GM12878 (cell line): ENCODE results near the gene FANCI. TPM values are rescaled to one million over a fixed set of nuclear protein-coding genes. Genes with fewer than 3 reads are reported as not detected.

Experiments used
- ATAC-seq: fragments of 200-7000 bp; cut with Tn5 transposase; 3 replicates; pipeline ENCODE4 v1.9.1; 2020; ENCODE audit warnings: mild to moderate bottlenecking, moderate library complexity
- BruUV-seq: library from RNA; stranded (reverse); fragments of 400-500 nt; replicated peaks from 2 replicates; lab custom pipeline; 2021; lab: Mats Ljungman, UMichigan
- CTCF ChIA-PET: fragments of 300-600 bp; sonication (Branson Sonifier 250); formaldehyde crosslinking; extraction: SDS; loops from one replicate; lab custom pipeline; 2021; ENCODE audit warnings: inconsistent platforms; lab: Yijun Ruan, JAX
- POLR2A ChIA-PET: fragments of 350-600 bp; formaldehyde crosslinking; extraction: SDS; loops from one replicate; lab custom pipeline; 2021; ENCODE audit warnings: inconsistent platforms; lab: Charles Lee
- RAD21 ChIA-PET: fragments of 300-600 bp; sonication (Branson Sonifier 250); formaldehyde crosslinking; loops from one replicate; lab custom pipeline; 2023; ENCODE audit warnings: antibody characterized with exemption; ENCODE audit not compliant: unreplicated experiment; lab: Charles Lee
- SMC1A ChIA-PET: fragments of 300-600 bp; sonication (Branson Sonifier 250); formaldehyde crosslinking; loops from one replicate; lab custom pipeline; 2023; ENCODE audit not compliant: unreplicated experiment, uncharacterized antibody; lab: Charles Lee
- DNase-seq: peaks from one replicate; pipeline ENCODE4 v3.0.0-alpha.2; 2011; ENCODE audit warnings: low read depth, low spot score
- FAIRE-seq: peaks from 3 replicates; lab custom pipeline; 2011; peaks lifted over from hg19 to GRCh38; lab: Jason Lieb, UNC
- H2AFZ ChIP-seq: 2 replicates; pipeline ENCODE4 v1.6.0; 2011; ENCODE audit warnings: low read depth, low read length, control low read depth; ENCODE audit not compliant: control insufficient read depth
- H3K27ac ChIP-seq: 2 replicates; pipeline ENCODE4 v1.5.1; 2011; ENCODE audit warnings: control low read depth; ENCODE audit not compliant: control insufficient read depth, insufficient read depth
- H3K27me3 ChIP-seq, 2 experiments: replicated peaks in 1 of 2; 2 replicates each; pipeline versions ENCODE4 v1.6.0 to v1.6.1; 2011; ENCODE audit warnings: low read length in 1 of 2; ENCODE audit not compliant: control insufficient read depth in 2 of 2, insufficient read depth in 2 of 2
- H3K36me3 ChIP-seq, 2 experiments: 2 replicates each; pipeline ENCODE4 v1.5.1; 2011; ENCODE audit warnings: low read length in 1 of 2; ENCODE audit not compliant: control insufficient read depth in 2 of 2, insufficient read depth in 2 of 2
- H3K4me1 ChIP-seq: 2 replicates; pipeline ENCODE4 v1.6.1; 2011; ENCODE audit warnings: mild to moderate bottlenecking, low read length, moderate library complexity, mixed read lengths; ENCODE audit not compliant: control insufficient read depth, insufficient read depth
- H3K4me2 ChIP-seq: 2 replicates; pipeline ENCODE4 v1.6.0; 2011; ENCODE audit warnings: control low read depth; ENCODE audit not compliant: control insufficient read depth, insufficient read depth
- H3K4me3 ChIP-seq: fragments of 200-600 bp; sonication (generic); 2 replicates; pipeline ENCODE4 v1.5.1; 2016
- H3K79me2 ChIP-seq: 2 replicates; pipeline ENCODE4 v1.6.0; 2011; ENCODE audit warnings: low read length; ENCODE audit not compliant: control insufficient read depth, insufficient read depth
- H3K9ac ChIP-seq: 2 replicates; pipeline ENCODE4 v1.8.0; 2011; ENCODE audit warnings: low read length, control low read depth, mixed read lengths; ENCODE audit not compliant: control insufficient read depth, insufficient read depth
- H3K9me3 ChIP-seq: replicated peaks from 3 replicates; pipeline ENCODE4 v1.5.1; 2011; ENCODE audit warnings: mild to moderate bottlenecking, low read length; ENCODE audit not compliant: control insufficient read depth, insufficient read depth
- H4K20me1 ChIP-seq: 2 replicates; pipeline ENCODE4 v1.6.0; 2011; ENCODE audit not compliant: control insufficient read depth, insufficient read depth
- KDM1A ChIP-seq: fragments of 200-600 bp; sonication (generic); IDR thresholded peaks from 2 replicates; pipeline ENCODE4 v1.6.1; 2016; ENCODE audit warnings: borderline replicate concordance
- LARP7 ChIP-seq: fragments of 450-650 bp; IDR thresholded peaks from 2 replicates; pipeline ENCODE4 v1.6.1; 2017; ENCODE audit warnings: mild to moderate bottlenecking
- MTA2 ChIP-seq: fragments of 450-650 bp; IDR thresholded peaks from 2 replicates; pipeline ENCODE4 v1.6.1; 2016; ENCODE audit warnings: low read depth, mild to moderate bottlenecking, moderate library complexity
- NR2F1 ChIP-seq: fragments of 450-650 bp; conservative IDR thresholded peaks from 2 replicates; pipeline ENCODE4 v1.6.1; 2017; ENCODE audit warnings: mild to moderate bottlenecking
- RCOR1 ChIP-seq: conservative IDR thresholded peaks from 2 replicates; pipeline ENCODE4 v1.6.1; 2012; ENCODE audit warnings: low read depth, low read length, improper control_type of control experiment
- SIN3A ChIP-seq: IDR thresholded peaks from 2 replicates; pipeline ENCODE4 v1.6.1; 2012; ENCODE audit warnings: low read depth, low read length, improper control_type of control experiment
- YY1 ChIP-seq: IDR thresholded peaks from 2 replicates; pipeline ENCODE4 v1.6.1; 2011; ENCODE audit warnings: low read depth, mild to moderate bottlenecking, low read length
- ZNF274 ChIP-seq: IDR thresholded peaks from one replicate; pipeline ENCODE4 v1.8.0; 2011; ENCODE audit not compliant: insufficient read length, insufficient read depth
- WGBS: methylation state at CpG from one replicate; pipeline ENCODE4 v1.1.6; 2016; ENCODE audit warnings: low lambda C conversion rate; ENCODE audit not compliant: insufficient replicate concordance, insufficient coverage; ENCODE audit errors: missing lambda C conversion rate; 5-methylcytosine and 5-hydroxymethylcytosine counted together
- in situ Hi-C: fragments of 300-500 bp; cut with MboI; formaldehyde crosslinking; loops from 9 replicates; pipeline ENCODE4 v1.14.3; 2018; ENCODE audit warnings: mixed read lengths
- intact Hi-C: fragments of 100-400 bp; cut with micrococcal nuclease; formaldehyde crosslinking; loops from one replicate; pipeline ENCODE4 v1.14.2; 2022; ENCODE audit not compliant: unreplicated experiment
- polyA plus RNA-seq, 11 experiments: library from polyadenylated mRNA; depleted of rRNA in 4 of 11; unstranded in 6 of 11; stranded (reverse) in 5 of 11; fragments of >200 nt; fragmentation: Nextera tagmentation in 4 of 11; fragmentation: Illumina TruSeq in 1 of 11; extraction: Ambion mirVana in 4 of 11; extraction: Trizol in 1 of 11; gene quantifications; 1 replicate in 1 of 11; 2 replicates in 10 of 11; pipeline versions ENCODE4 v1.2.1 to v1.2.3, GENCODE V29; 2011 to 2016; ENCODE audit warnings: inconsistent platforms in 2 of 11, missing spikeins in 2 of 11, low read depth in 1 of 11
- total RNA-seq, 4 experiments: library from RNA; depleted of rRNA in 3 of 4; stranded (reverse); fragments of >200 nt in 3 of 4; fragmentation: Illumina TruSeq in 1 of 4; extraction: Trizol in 1 of 4; gene quantifications; 2 replicates each; pipeline versions ENCODE4 v1.2.1 to v1.2.3, GENCODE V29; 2013 to 2021
- TF ChIP-seq, protein P1 (sequence below): IDR thresholded peaks from 2 replicates; pipeline ENCODE4 v1.6.1; 2012; ENCODE audit warnings: low read depth, low read length, improper control_type of control experiment

The FANCI gene
- total and polyA plus RNA-seq, 10 of the 15 experiments (the other 5 are each of a cell fraction or from before 2014, with no cell fraction given) = 38.1 to 129 (median 82.4) TPM

DNA sequence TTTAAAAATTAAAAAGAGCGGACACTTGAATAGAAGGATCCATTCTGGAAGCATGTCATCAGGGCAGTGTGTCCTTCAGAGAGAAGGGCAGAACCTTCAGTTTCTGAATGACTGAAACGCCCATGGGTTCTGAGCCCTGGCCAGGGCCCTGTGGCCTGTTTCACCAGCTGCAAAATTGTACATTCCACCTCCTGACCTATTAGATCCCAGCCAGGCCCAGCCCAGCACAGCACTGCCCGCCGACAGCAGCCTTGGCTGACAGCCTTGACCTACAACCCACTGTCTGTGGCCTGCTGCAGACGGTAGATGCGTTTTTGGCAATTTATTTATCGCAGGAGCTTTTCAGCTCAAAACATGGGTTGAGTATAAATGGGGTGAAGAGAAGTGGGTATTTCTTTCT is 96.8 kb downstream of the FANCI start (continued):
- no peak for TF ChIP-seq NR2F1
- TF ChIP-seq ZNF274 = no peak
- no peak for TF ChIP-seq LARP7

DNA sequence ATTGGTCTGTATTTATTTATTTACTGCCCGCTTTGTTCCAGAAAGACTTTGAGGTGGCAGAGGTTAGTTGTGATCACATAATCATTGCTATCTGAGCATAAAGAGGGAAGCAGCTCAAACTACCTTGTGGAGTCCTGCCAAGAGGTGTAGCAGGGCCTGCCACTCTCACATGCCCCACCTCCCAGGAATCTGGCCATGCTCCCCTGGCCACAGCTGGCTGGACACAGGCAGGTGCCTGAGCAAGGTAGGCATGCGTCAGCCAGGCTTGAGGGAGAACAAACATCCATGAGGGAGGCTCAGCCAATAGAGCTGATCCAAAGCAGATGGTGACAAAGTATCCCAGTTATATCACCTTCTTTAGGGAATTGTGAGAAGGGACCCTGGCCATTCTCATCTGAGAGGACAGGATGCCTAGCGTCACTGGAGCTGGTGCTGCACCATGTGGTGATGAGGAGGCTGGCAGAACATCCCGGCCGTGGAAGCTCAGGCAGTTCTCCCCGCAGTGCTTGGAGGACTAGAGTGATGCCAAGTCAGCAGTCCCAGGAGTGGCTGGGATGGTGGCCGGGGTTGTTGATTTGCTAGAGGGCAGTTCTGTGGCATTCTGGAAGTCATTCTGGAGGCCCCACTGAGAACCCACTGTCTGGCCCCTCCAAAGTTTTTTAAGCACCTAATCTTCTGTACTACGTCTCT is 97.7 kb downstream of the FANCI start:
- ChIA-PET CTCF (no interaction called here), SMC1A (interaction anchor here (0.6 kb wide), 1 partner anchor 17 kb away, joined by 3 read pairs; no protein-coding TSS in a partner anchor), RAD21 (no interaction called here), POLR2A (no interaction called here)
- TF ChIP-seq RCOR1 (no peak), MTA2 (no peak), YY1 (no peak), SIN3A (no peak), KDM1A (no peak)
- TF ChIP-seq, protein P1, sequence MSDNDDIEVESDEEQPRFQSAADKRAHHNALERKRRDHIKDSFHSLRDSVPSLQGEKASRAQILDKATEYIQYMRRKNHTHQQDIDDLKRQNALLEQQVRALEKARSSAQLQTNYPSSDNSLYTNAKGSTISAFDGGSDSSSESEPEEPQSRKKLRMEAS = no peak
- H3K36me3 ChIP-seq = no peaks in the 10 kb centered on the region
- BruUV-seq = no TSS peak
- DNase-seq (no peak), ATAC-seq (no peak), FAIRE-seq (no peak)
- H3K27me3 ChIP-seq = peaks cover 0 to 4% of the 10 kb centered on the region in 2 experiments; a peak in 3 of 4 replicates
- no peak overlapping the region for H2AFZ ChIP-seq
- no peak overlapping the region for H3K4me3 ChIP-seq
- no peaks in the 10 kb centered on the region for H3K9me3 ChIP-seq
- H3K4me2 ChIP-seq = no peak overlapping the region
- no peaks in the 10 kb centered on the region for H4K20me1 ChIP-seq
- no peak overlapping the region for H3K9ac ChIP-seq
- H3K27ac ChIP-seq = no peak overlapping the region
- WGBS = 35% methylated on average over 8 of the region's 8 CpGs
- intact Hi-C loops = no loop called here
- H3K79me2 ChIP-seq = no peaks in the 10 kb centered on the region
- in situ Hi-C loops = no loop called here
- H3K4me1 ChIP-seq = no peaks in the 10 kb centered on the region
